VCaP (cell line): Measurements from ENCODE around the gene CDH15.

Source experiments
- H3K27ac ChIP-seq: fragments of 450-650 bp; 2 replicates; pipeline ENCODE4 v1.5.1; 2017
- TF ChIP-seq, protein P1 (sequence below): fragments of 450-650 bp; conservative IDR thresholded peaks from 2 replicates; pipeline ENCODE4 v1.5.1; 2017; ENCODE audit warnings: mild to moderate bottlenecking, moderate library complexity

CDH15 gene

DNA sequence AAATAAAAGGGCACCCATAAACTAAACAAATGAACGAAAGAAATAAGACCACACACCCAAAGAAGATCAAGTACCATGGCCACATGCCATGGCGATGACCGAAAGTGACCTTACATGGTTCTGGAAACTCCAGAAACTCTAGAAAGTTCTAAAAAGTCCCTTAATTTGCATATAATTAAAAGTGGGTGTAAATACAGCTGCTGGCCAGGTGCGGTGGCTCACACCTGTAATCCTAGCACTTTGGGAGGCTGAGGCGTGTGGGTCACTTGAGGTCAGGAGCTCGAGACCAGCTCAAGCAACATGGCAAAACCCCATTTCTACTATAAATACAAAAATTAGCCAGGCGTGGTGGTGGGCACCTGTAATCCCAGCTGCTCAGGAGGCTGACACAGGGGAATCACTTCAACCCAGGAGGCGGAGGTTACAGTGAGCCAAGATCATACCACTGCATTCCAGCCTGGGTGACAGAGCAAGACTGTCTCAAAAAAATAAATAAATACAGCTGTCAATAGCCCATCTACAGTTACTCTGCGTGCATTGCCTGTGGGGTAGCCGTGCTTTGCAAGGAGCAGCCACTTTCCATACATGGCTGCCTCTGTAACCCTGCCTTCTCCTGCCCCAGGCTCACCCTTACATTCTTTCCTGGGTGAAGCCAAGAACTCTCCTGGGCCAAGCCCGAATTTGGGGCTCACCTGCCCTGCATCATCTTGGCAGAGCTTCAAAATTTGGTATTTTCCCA is 38.8 kb downstream of the CDH15 start:
- TF ChIP-seq, protein P1, sequence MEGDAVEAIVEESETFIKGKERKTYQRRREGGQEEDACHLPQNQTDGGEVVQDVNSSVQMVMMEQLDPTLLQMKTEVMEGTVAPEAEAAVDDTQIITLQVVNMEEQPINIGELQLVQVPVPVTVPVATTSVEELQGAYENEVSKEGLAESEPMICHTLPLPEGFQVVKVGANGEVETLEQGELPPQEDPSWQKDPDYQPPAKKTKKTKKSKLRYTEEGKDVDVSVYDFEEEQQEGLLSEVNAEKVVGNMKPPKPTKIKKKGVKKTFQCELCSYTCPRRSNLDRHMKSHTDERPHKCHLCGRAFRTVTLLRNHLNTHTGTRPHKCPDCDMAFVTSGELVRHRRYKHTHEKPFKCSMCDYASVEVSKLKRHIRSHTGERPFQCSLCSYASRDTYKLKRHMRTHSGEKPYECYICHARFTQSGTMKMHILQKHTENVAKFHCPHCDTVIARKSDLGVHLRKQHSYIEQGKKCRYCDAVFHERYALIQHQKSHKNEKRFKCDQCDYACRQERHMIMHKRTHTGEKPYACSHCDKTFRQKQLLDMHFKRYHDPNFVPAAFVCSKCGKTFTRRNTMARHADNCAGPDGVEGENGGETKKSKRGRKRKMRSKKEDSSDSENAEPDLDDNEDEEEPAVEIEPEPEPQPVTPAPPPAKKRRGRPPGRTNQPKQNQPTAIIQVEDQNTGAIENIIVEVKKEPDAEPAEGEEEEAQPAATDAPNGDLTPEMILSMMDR: no peak
- no peak overlapping the region for H3K27ac ChIP-seq

DNA sequence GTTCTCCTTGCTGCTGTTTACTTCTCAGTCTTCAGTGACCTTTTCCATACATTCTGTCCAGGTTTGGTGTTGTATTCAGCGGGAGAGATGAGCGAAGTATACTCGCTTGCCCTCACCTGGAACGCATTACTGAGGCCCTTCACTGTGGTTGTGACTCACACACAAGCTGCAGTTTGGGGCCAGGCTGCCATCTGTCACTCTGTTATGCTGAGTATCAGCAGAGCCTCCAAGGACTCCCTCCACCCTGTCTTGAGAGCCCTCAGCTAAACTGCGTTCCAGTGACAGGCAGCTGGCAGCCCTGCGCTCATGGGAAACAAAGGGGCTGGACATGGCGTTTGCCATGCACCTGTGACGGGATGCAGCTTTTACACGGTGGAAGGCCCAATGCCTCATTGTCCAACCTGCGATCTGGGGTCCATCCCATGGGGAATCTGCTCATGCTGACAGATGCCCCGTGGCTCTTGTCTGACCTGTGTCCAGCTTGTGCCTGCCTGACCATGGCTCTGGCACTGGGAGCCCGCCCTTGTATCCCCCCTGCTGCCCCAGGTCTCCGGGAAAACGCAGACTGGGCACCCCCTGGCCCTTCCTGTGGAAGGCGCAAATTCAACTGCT is 39.5 kb downstream of the CDH15 start:
- H3K27ac ChIP-seq: no peak overlapping the region
- TF ChIP-seq, protein P1: no peak

DNA sequence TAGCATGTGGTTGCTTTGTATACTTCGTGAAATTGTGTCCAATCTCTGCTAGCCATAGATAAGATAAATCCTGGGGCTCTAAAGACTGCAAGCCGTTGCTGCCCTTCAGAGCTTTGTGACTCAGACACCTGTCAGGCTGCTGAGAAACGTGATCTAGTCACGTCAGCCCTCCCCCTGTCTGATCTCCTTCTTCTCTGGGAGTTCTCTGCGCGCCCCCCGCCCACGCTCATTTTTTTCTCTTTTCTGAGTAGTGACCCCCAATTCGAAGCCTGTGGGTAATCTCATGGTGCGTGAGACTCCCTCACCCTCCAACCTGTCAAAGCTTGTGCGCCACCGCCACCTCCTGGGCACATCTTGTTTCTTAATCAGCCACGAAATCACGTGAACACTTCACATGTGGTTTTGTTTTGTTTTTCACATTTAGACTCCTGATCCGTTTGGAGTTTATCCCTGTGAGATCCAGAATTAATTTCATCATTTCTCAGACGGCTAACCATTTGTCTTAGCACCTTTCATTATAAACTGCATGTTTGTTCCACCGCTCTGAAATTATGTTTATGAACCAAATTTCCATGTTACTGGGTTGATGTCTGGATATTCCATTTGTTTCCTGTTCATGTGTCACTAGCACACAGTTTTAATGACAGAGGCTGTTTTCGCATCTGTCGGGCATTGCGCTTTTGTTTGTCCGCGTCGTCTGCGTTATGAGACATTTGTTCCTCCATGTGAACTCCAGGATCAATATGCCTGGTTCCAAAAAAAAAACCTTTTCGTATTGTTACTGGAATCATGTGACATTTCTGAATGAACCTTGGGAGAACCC is 45.0 kb downstream of the CDH15 start:
- H3K27ac ChIP-seq: peak overlapping the region; percentile 60
- TF ChIP-seq, protein P1: peak; percentile 58

DNA sequence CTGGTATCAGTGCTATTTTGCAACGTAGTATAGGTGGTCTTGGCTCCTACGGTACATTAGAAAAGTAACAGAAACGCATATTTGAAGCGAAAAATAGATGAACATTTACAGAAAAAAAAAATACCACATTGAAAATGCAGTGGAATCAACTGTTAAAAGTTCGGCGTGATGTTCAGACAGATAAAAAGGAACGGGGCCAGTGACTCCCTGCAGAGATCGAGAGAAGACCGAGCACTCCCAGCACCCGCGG is 45.5 kb downstream of the CDH15 start:
- TF ChIP-seq, protein P1: no peak
- H3K27ac ChIP-seq: peak overlapping the region; percentile 60

DNA sequence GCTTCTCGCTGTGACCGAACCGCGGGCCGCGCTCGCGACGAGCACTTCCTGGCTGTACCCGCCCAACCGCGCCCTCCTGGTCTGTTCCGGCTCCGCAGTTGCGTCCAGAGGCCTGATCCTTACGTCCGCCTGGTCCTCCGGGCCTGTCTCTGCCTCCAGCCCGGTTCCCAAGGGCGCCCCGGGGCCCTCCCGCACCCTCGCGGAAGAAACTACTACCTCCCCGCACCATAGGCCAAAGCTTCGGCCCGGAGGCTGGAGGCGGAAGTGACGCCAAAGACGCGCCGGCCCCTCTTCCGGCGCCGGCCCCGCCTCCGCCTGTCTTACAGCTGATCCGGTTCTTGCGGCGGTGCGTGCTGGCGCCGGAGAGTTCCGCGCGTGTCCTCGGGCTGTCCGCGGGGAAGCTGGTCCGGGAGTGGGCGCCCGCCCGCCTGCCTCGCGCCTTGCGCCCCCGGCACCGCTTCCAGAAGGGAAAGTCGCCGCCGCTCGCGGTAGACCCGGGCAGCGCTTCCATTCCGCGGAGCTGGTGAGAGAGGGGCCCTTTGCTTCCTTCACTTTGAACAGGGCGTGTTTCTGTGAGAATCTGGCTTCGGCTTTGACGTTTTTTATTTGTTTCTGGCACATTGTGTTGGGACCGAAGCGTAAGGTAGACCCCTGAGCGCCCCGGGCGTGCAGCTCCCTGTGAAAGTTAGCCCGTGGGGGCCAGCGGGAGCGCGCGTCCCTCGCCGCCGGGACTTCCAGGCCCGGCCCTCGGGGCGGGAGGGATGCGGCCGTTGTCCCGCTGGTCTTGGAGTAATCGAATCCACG is 46.0 kb downstream of the CDH15 start, which contains the start of gene ZNF778:
Gene ZNF778, plus strand, starts transcription at position 316 of the 804 bp plus-strand sequence. CDS start 3,425 bp downstream, outside the sequence.
- peak within 1 kb of the TSS; percentile 60 for H3K27ac ChIP-seq
- TF ChIP-seq, protein P1: no peak

DNA sequence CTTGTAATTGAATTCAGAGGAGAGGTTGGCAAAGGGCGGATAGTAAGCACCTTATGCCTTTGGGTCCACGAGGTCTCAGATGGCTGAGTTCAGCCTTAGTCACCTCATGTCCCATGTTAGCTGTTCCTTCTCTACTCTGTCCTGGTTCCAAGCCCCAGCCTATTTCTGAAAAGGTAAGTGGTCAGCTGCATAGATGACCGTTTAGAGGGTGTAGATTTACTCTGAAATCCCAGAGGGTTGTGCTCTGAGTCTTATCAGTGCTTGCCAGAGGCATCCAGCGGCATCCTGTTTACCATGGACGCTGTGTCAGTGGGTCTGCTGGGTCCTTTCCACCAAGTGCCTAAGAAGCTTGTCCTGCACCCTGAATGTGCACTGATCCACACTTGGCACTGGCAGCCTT is 47.8 kb downstream of the CDH15 start:
- TF ChIP-seq, protein P1: no peak

DNA sequence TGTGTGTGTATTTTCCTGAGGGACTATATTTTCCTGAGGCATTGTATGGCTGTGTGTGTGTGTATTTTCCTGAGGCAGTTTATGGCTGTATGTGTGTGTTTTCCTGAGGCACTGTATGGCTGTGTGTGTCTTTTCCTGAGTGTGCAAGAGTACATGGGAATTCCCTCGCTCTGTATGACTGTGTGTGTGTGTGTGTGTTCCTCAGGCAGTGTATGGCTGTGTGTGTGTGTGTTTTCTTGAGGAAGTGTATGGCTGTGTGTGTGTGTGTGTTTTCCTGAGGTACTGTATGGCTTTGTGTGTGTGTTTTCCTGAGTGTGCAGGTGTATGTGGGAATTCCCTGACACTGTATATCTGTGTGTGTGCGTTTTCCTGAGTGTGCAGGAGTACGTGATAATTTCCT is 50.1 kb downstream of the CDH15 start:
- H3K27ac ChIP-seq: no peak overlapping the region
- TF ChIP-seq, protein P1: no peak

More for the DNA sequence above, 47.8 kb downstream of the CDH15 start:
- H3K27ac ChIP-seq: no peak overlapping the region
